ENCODE results near the gene KRT81.
A peak's percentile ranks its signal among the peaks of the same experiment; 100 is the strongest.
"Not testable (repeated sequence)": the region's sequence is repeated elsewhere in the genome, so short reads cannot be mapped to it uniquely, and the experiment has no call there.

The KRT81 gene

GRCh38 chr12:52316701-52317100, 25.4 kb upstream of the KRT81 start:
- H3F3A ChIP-seq (ENCODE audit: control insufficient read depth, insufficient read depth), result no peaks in the 10 kb centered on the region
- no peaks in the 10 kb centered on the region for H3K79me2 ChIP-seq (ENCODE audit: control insufficient read depth, low read length)
- H4K20me1 ChIP-seq (ENCODE audit: control insufficient read depth, insufficient read depth, low read depth, low read length), result no peaks in the 10 kb centered on the region
- H3K4me1 ChIP-seq (ENCODE audit: control insufficient read depth, low read length), result no peaks in the 10 kb centered on the region
- H3K9me2 ChIP-seq (replicated peaks; ENCODE audit: control insufficient read depth, low read length), result no peaks in the 10 kb centered on the region
- TF ChIP-seq CTCF (IDR thresholded peaks at IDR 0.05; ENCODE audit: low read depth, low read length, poor library complexity, severe bottlenecking) (no peak), EZH2phosphoT487 (IDR thresholded peaks at IDR 0.05; ENCODE audit: borderline replicate concordance, low read length) (no peak)
- H3K27ac ChIP-seq (ENCODE audit: low read depth, low read length), result no peak overlapping the region
- H3K4me3 ChIP-seq (ENCODE audit: low read length), result no peak overlapping the region
- no peaks in the 10 kb centered on the region for H3K9me3 ChIP-seq (ENCODE audit: control insufficient read depth, insufficient read depth, low read length)
- no peak overlapping the region for H3K4me2 ChIP-seq (ENCODE audit: low read length)
- H3K27me3 ChIP-seq (ENCODE audit: control insufficient read depth, low read length), result peaks cover 6% of the 10 kb centered on the region
- no peaks in the 10 kb centered on the region for H3K36me3 ChIP-seq (ENCODE audit: control insufficient read depth, low read length)

- no peak overlapping the region for H3K4me2 ChIP-seq (ENCODE audit: low read length)
- H3K27me3 ChIP-seq (ENCODE audit: control insufficient read depth, low read length), result peaks cover 10% of the 10 kb centered on the region
- H3F3A ChIP-seq (ENCODE audit: control insufficient read depth, insufficient read depth), result no peaks in the 10 kb centered on the region
- H3K27ac ChIP-seq (ENCODE audit: low read depth, low read length), result no peak overlapping the region
- no peaks in the 10 kb centered on the region for H3K9me3 ChIP-seq (ENCODE audit: control insufficient read depth, insufficient read depth, low read length)
- no peaks in the 10 kb centered on the region for H3K9me2 ChIP-seq (replicated peaks; ENCODE audit: control insufficient read depth, low read length)
- H3K4me3 ChIP-seq (ENCODE audit: low read length), result no peak overlapping the region
- no peaks in the 10 kb centered on the region for H3K36me3 ChIP-seq (ENCODE audit: control insufficient read depth, low read length)
- H3K79me2 ChIP-seq (ENCODE audit: control insufficient read depth, low read length), result no peaks in the 10 kb centered on the region
- no peaks in the 10 kb centered on the region for H4K20me1 ChIP-seq (ENCODE audit: control insufficient read depth, insufficient read depth, low read depth, low read length)
- TF ChIP-seq CTCF (IDR thresholded peaks at IDR 0.05; ENCODE audit: low read depth, low read length, poor library complexity, severe bottlenecking), result no peak
- no peak for TF ChIP-seq EZH2phosphoT487 (IDR thresholded peaks at IDR 0.05; ENCODE audit: borderline replicate concordance, low read length)
- H3K4me1 ChIP-seq (ENCODE audit: control insufficient read depth, low read length), result no peaks in the 10 kb centered on the region
Measured at GRCh38 chr12:52316290-52316689, 25.0 kb upstream of the KRT81 start.

GRCh38 chr12:52315721-52316120, 24.4 kb upstream of the KRT81 start:
- H3K4me2 ChIP-seq (ENCODE audit: low read length); H3K4me3 ChIP-seq (ENCODE audit: low read length); H3K9me2 ChIP-seq (replicated peaks; ENCODE audit: control insufficient read depth, low read length); H3K27ac ChIP-seq (ENCODE audit: low read depth, low read length); H3K79me2 ChIP-seq (ENCODE audit: control insufficient read depth, low read length); H3K36me3 ChIP-seq (ENCODE audit: control insufficient read depth, low read length); H4K20me1 ChIP-seq (ENCODE audit: control insufficient read depth, insufficient read depth, low read depth, low read length); H3F3A ChIP-seq (ENCODE audit: control insufficient read depth, insufficient read depth); H3K9me3 ChIP-seq (ENCODE audit: control insufficient read depth, insufficient read depth, low read length); H3K4me1 ChIP-seq (ENCODE audit: control insufficient read depth, low read length): not testable (repeated sequence)
- H3K27me3 ChIP-seq (ENCODE audit: control insufficient read depth, low read length), result peaks cover 14% of the 10 kb centered on the region
- peak; percentile 71 for TF ChIP-seq CTCF (IDR thresholded peaks at IDR 0.05; ENCODE audit: low read depth, low read length, poor library complexity, severe bottlenecking)

- H4K20me1 ChIP-seq (ENCODE audit: control insufficient read depth, insufficient read depth, low read depth, low read length), result no peaks in the 10 kb centered on the region
- H3K4me1 ChIP-seq (ENCODE audit: control insufficient read depth, low read length), result no peaks in the 10 kb centered on the region
- no peaks in the 10 kb centered on the region for H3F3A ChIP-seq (ENCODE audit: control insufficient read depth, insufficient read depth)
- no peaks in the 10 kb centered on the region for H3K79me2 ChIP-seq (ENCODE audit: control insufficient read depth, low read length)
- no peak for TF ChIP-seq CTCF (IDR thresholded peaks at IDR 0.05; ENCODE audit: low read depth, low read length, poor library complexity, severe bottlenecking)
- TF ChIP-seq EZH2phosphoT487 (IDR thresholded peaks at IDR 0.05; ENCODE audit: borderline replicate concordance, low read length), result no peak
- H3K9me3 ChIP-seq (ENCODE audit: control insufficient read depth, insufficient read depth, low read length), result no peaks in the 10 kb centered on the region
- no peaks in the 10 kb centered on the region for H3K9me2 ChIP-seq (replicated peaks; ENCODE audit: control insufficient read depth, low read length)
- no peak overlapping the region for H3K4me3 ChIP-seq (ENCODE audit: low read length)
- H3K36me3 ChIP-seq (ENCODE audit: control insufficient read depth, low read length), result no peaks in the 10 kb centered on the region
- peaks cover 23% of the 10 kb centered on the region for H3K27me3 ChIP-seq (ENCODE audit: control insufficient read depth, low read length)
- H3K27ac ChIP-seq (ENCODE audit: low read depth, low read length), result no peak overlapping the region
- H3K4me2 ChIP-seq (ENCODE audit: low read length), result no peak overlapping the region
Measured at GRCh38 chr12:52314511-52314910, 23.2 kb upstream of the KRT81 start.

All from DOHH2 (cell line).